ENCODE data around the gene ZCWPW2. TPM values are rescaled to one million over a fixed set of nuclear protein-coding genes. Genes with fewer than 3 reads are reported as not detected.

ZCWPW2 gene, protein sequence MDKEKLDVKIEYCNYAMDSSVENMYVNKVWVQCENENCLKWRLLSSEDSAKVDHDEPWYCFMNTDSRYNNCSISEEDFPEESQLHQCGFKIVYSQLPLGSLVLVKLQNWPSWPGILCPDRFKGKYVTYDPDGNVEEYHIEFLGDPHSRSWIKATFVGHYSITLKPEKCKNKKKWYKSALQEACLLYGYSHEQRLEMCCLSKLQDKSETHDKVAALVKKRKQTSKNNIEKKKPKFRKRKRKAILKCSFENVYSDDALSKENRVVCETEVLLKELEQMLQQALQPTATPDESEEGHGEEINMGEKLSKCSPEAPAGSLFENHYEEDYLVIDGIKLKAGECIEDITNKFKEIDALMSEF
- 0.18 and 0.56 TPM in 2 replicates for total RNA-seq (2012; rRNA removed)
- 0.24 and 0.26 TPM in 2 replicates for polyA plus RNA-seq (2012; rRNA removed)
- 0.03 TPM in 1 of 2 replicates, not detected in the other for polyA plus RNA-seq (2012; cell fraction: cytosol; rRNA removed)
- polyA plus RNA-seq (2012; cell fraction: nucleus; rRNA removed; ENCODE audit: low replicate concordance): 0.08 TPM in 1 of 2 replicates, not detected in the other
- Bru-seq, nascent RNA: percentile 46 among the genes with signal in this experiment
- percentile 53 among the genes with signal in this experiment for BruChase-seq, experiment 1, labeled RNA remaining after a 6-hour chase
- BruChase-seq, experiment 2, labeled RNA remaining after a 2-hour chase: percentile 54 among the genes with signal in this experiment
- long read RNA-seq, partial matches to known transcripts: 2 of 7 reads
- long read RNA-seq, other reads (novel, unspliced or antisense): 5 of 7 reads

DNA sequence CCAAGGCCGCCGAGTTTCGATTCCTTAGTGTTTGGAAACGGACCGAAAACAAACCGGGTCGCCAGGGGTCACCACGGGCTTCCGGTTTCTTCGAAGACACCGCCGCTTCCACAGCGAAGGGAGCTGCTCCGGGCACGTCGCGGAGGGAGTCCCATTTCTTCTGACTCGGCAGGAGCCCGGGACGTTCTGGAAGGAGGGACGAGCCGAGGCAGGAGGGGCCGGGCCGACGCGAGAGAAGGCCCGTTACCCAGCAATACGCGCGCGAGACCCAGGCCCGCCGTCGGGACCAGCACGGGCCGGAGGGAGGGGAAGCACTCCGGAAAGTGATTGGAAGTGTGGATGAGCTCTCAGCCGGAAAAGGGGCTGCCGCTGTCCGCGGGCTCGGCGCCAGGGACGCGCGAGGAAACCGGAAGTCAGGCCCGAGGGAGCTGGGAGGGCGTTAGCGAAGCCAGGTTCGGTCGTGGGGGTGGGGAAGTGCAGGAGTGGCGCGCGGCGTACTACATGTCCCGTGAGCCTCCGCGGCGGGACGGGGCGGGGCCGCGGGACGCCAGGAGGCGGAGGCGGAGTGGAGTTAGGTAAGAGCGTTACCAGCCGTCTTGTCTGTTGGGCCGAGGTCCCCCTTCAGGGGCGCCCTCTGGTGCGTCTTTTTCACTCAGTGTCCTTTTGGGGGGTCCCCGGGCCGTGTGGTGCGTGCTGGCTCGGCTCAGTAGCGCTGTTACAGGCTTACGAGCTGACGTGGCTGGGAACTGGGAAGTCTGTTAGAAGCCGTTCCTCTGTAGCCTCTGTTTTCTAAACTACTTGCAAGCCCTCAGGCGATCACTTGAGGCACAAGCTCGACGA is at the start of gene ZCWPW2, which contains the start of gene AZI2:
Gene ZCWPW2 (plus strand): TSS at position 93 of the 840 bp plus-strand sequence. CDS start 64,348 bp downstream, outside the sequence.
Gene AZI2 (minus strand): TSS at position 196 of the 840 bp plus-strand sequence. CDS start 8,207 bp downstream, outside the sequence.
- no peaks in the 10 kb centered on the region for H3K36me3 ChIP-seq (ENCODE audit: control insufficient read depth, insufficient read depth, low read length)
- H3K27me3 ChIP-seq (ENCODE audit: control insufficient read depth, insufficient read depth, low read length): no peaks in the 10 kb centered on the region
- peak within 1 kb of the TSS; percentile 71 to 82 for H4K8ac ChIP-seq (ENCODE audit: low read depth in 2 of 2, low read length in 2 of 2)
- peak within 1 kb of the TSS; percentile 93 for H3K4me2 ChIP-seq (ENCODE audit: low read depth, low read length)
- intact Hi-C loops (cut with micrococcal nuclease) (loop anchor here (10.0 kb wide), 1 partner anchor 1184 kb away; no protein-coding TSS in a partner anchor), dilution Hi-C loops (cut with HindIII; ENCODE audit: low sequenced_read_pairs, unreplicated experiment) (no loop called here), in situ Hi-C loops (cut with MboI; ENCODE audit: low sequenced_read_pairs) (no loop called here)
- no peaks in the 10 kb centered on the region for H3K4me1 ChIP-seq (ENCODE audit: control insufficient read depth, insufficient read depth, low read length)
- peaks cover 13 to 24% of the 10 kb centered on the region in 2 experiments for H3K79me1 ChIP-seq (ENCODE audit: low read depth in 1 of 2, low read length in 2 of 2)
- H4K20me1 ChIP-seq (ENCODE audit: insufficient read depth, low read length): no peaks in the 10 kb centered on the region; the same call in 1 of the 2 replicates
- H2BK5ac ChIP-seq (ENCODE audit: low read depth, low read length, poor library complexity, severe bottlenecking): peak within 1 kb of the TSS; percentile 84
- peak within 1 kb of the TSS; percentile 94 for H3K23ac ChIP-seq (ENCODE audit: low read depth, low read length)
- ChIA-PET POLR2A (ENCODE audit: unreplicated experiment) (interaction anchor here (0.5 to 0.8 kb wide), 5 partner anchors 22 to 1656 kb away, joined by 3 to 6 read pairs (median 3); no protein-coding TSS in a partner anchor), CTCF (interaction anchor here (0.6 to 0.9 kb wide), 2 partner anchors 13 to 112 kb away, joined by 3 read pairs; no protein-coding TSS in a partner anchor)
- peak within 1 kb of the TSS; percentile 69 for H4K91ac ChIP-seq (ENCODE audit: insufficient read depth, low read depth, low read length)
- no peaks in the 10 kb centered on the region for H3K9me1 ChIP-seq (ENCODE audit: insufficient read depth, low read length)
- peak within 1 kb of the TSS; percentile 88 for H3K4ac ChIP-seq (ENCODE audit: low read depth, low read length)
- H2AK5ac ChIP-seq (ENCODE audit: low read depth, low read length): peak within 1 kb of the TSS; percentile 83
- H3K14ac ChIP-seq (replicated peaks; ENCODE audit: low read depth, low read length): peak within 1 kb of the TSS; percentile 93
- peak within 1 kb of the TSS; percentile 75 for H2AK9ac ChIP-seq (replicated peaks; ENCODE audit: low read depth, low read length, poor library complexity)
- peak within 1 kb of the TSS; percentile 21 for H4K5ac ChIP-seq (ENCODE audit: low read depth, low read length)
- TF ChIP-seq SMC3 (IDR thresholded peaks at IDR 0.05; ENCODE audit: low read depth, low read length) (no peak), MAFK (IDR thresholded peaks at IDR 0.05; ENCODE audit: low read depth, low read length) (no peak), MAZ (IDR thresholded peaks at IDR 0.05; ENCODE audit: borderline replicate concordance, low read depth, low read length) (peak; percentile 81; the same call in 1 of the 2 replicates), CHD1 (IDR thresholded peaks at IDR 0.05; ENCODE audit: low read depth, low read length) (peak; percentile 36; the same call in 1 of the 2 replicates), CEBPB (IDR thresholded peaks at IDR 0.05; ENCODE audit: low read depth, low read length) (peak; percentile 68; the same call in 1 of the 2 replicates), NFE2L2 (IDR thresholded peaks at IDR 0.05; ENCODE audit: low read depth, low read length) (0 out of 2 replicates have a peak, but pooled peaks have one; percentile 1), POLR2A (IDR thresholded peaks at IDR 0.05; ENCODE audit: low read depth, low read length) (peak; percentile 78), BHLHE40 (IDR thresholded peaks at IDR 0.05; ENCODE audit: low read depth, low read length) (no peak; the same call in none of the 2 replicates)
- TF ChIP-seq, protein P1, sequence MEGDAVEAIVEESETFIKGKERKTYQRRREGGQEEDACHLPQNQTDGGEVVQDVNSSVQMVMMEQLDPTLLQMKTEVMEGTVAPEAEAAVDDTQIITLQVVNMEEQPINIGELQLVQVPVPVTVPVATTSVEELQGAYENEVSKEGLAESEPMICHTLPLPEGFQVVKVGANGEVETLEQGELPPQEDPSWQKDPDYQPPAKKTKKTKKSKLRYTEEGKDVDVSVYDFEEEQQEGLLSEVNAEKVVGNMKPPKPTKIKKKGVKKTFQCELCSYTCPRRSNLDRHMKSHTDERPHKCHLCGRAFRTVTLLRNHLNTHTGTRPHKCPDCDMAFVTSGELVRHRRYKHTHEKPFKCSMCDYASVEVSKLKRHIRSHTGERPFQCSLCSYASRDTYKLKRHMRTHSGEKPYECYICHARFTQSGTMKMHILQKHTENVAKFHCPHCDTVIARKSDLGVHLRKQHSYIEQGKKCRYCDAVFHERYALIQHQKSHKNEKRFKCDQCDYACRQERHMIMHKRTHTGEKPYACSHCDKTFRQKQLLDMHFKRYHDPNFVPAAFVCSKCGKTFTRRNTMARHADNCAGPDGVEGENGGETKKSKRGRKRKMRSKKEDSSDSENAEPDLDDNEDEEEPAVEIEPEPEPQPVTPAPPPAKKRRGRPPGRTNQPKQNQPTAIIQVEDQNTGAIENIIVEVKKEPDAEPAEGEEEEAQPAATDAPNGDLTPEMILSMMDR (conservative IDR thresholded peaks at IDR 0.05; ENCODE audit: low read depth, low read length): peak; percentile 14; the same call in 1 of the 2 replicates
- peak within 1 kb of the TSS; percentile 96 for H2AFZ ChIP-seq (replicated peaks; ENCODE audit: low read length, poor library complexity)
- peak within 1 kb of the TSS; percentile 95 for H3K9ac ChIP-seq (ENCODE audit: low read depth, low read length)
- DNase-seq (peak; percentile 95), ATAC-seq (ENCODE audit: low read depth) (peak; percentile 94)
- H3K18ac ChIP-seq (ENCODE audit: low read depth, low read length): peak within 1 kb of the TSS; percentile 41
- no TSS peak for BruUV-seq (replicated peaks)
- H2BK20ac ChIP-seq (ENCODE audit: low read depth, low read length): peak within 1 kb of the TSS; percentile 9; the same call in 1 of the 2 replicates
- H3K56ac ChIP-seq (ENCODE audit: extremely low read depth, insufficient read depth, low read length): peak within 1 kb of the TSS; percentile 88
- H3K27ac ChIP-seq (ENCODE audit: insufficient read depth, low read length): peak within 1 kb of the TSS; percentile 92
- no peaks in the 10 kb centered on the region for H3K9me3 ChIP-seq (ENCODE audit: control insufficient read depth, insufficient read depth, low read length)
- H2BK15ac ChIP-seq (ENCODE audit: low read depth, low read length): peak within 1 kb of the TSS; percentile 45; the same call in 2 of the 3 replicates
- peak within 1 kb of the TSS; percentile 67 for H3K4me3 ChIP-seq (ENCODE audit: insufficient read depth, low read depth, low read length)
- H2BK120ac ChIP-seq (ENCODE audit: low read depth, low read length): peak within 1 kb of the TSS; percentile 71
- WGBS, 2 experiments (ENCODE audit: extremely low coverage in 2 of 2, insufficient read length in 1 of 2): 1% methylated on average over 40 of the region's 83 CpGs; no CpG with 5 or more reads in 1 of the 2 experiments

Data from IMR-90 (cell line).